GM23338 (cell line): ENCODE measurements around the gene MEGF11.

Experiments
- CTCF ChIP-seq, 2 experiments: fragments of 200-600 bp in 1 of 2; sonication (generic) in 1 of 2; conservative IDR thresholded peaks; 2 replicates each; pipeline versions ENCODE4 v1.5.1 to v1.6.1; 2016 to 2017; ENCODE audit warnings: antibody characterized with exemption in 2 of 2, low read depth in 2 of 2, mild to moderate bottlenecking in 2 of 2, moderate library complexity in 1 of 2
- ETS1 ChIP-seq: IDR thresholded peaks from 2 replicates; pipeline ENCODE4 v1.6.1; 2016; ENCODE audit warnings: antibody characterized with exemption
- EZH2phosphoT487 ChIP-seq: fragments of 200-600 bp; sonication (generic); IDR thresholded peaks from one replicate; pipeline ENCODE4 v1.8.1; 2018; ENCODE audit warnings: antibody characterized with exemption; ENCODE audit not compliant: unreplicated experiment
- JUNB ChIP-seq: IDR thresholded peaks from one replicate; pipeline ENCODE4 v1.6.1; 2016; ENCODE audit warnings: antibody characterized with exemption; ENCODE audit not compliant: unreplicated experiment
- POLR2AphosphoS5 ChIP-seq: IDR thresholded peaks from 2 replicates; pipeline ENCODE4 v1.6.1; 2016; ENCODE audit warnings: antibody characterized with exemption, low read depth
- REST ChIP-seq: IDR thresholded peaks from one replicate; pipeline ENCODE4 v1.6.1; 2018; ENCODE audit warnings: antibody characterized with exemption; ENCODE audit not compliant: unreplicated experiment
- STAT1 ChIP-seq: IDR thresholded peaks from one replicate; pipeline ENCODE4 v1.6.1; 2016; ENCODE audit warnings: antibody characterized with exemption; ENCODE audit not compliant: unreplicated experiment
- ZNF114 ChIP-seq: fragments of 250-450 bp; sonication (Bioruptor Pico); IDR thresholded peaks from 2 replicates; pipeline ENCODE4 v1.5.0; 2020; ENCODE audit warnings: mild to moderate bottlenecking, moderate library complexity

GRCh38 chr15:65919353-65919752 lies 334.2 kb downstream of the MEGF11 start:
- TF ChIP-seq CTCF (conservative IDR thresholded peaks at IDR 0.05; ENCODE audit: low read depth in 2 of 2) (no peak), POLR2AphosphoS5 (no peak), ETS1 (no peak), ZNF114 (CRISPR knock-in tag) (no peak), EZH2phosphoT487 (no peak), REST (no peak), STAT1 (no peak), JUNB (no peak)
